ENCODE results near the gene PDE9A. TPM values are rescaled to one million over a fixed set of nuclear protein-coding genes. Genes with fewer than 3 reads are reported as not detected.
A peak's percentile ranks its signal among the peaks of the same experiment; 100 is the strongest.
"Not testable (repeated sequence)": the region's sequence is repeated elsewhere in the genome, so short reads cannot be mapped to it uniquely, and the experiment has no call there.

PDE9A gene
- total RNA-seq, 1 donor from 2014 or later, result 12.3 TPM

DNA sequence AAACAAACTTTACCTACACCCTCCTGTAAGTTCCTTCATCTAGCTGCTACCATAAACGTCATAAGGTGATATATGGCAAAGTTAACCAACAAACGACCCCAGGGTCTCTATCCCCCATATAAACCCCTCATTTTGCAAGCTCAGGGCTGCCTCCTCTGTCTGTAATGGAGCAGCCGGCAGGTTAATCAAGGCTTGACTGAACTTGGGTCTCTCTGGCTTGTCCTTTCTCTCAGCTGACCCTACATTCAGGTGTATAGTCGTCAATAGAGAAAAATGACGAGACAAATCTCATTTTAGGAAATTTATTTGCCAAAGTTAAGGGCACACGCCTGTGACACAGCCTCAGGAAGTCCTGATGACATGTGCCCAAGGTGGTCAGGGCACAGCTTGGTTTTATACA, 158.5 kb downstream of the PDE9A start:
- H3K9me3 Mint-ChIP-seq (ENCODE audit: unreplicated experiment), result peaks cover 3% of the 10 kb centered on the region
- no peaks in the 10 kb centered on the region for H3K36me3 Mint-ChIP-seq (ENCODE audit: unreplicated experiment)
- no peak overlapping the region for H3K4me3 Mint-ChIP-seq (ENCODE audit: unreplicated experiment)
- DNase-seq (ENCODE audit: extremely low spot score, unreplicated experiment), result peak; percentile 23
- TF ChIP-seq, protein P1, sequence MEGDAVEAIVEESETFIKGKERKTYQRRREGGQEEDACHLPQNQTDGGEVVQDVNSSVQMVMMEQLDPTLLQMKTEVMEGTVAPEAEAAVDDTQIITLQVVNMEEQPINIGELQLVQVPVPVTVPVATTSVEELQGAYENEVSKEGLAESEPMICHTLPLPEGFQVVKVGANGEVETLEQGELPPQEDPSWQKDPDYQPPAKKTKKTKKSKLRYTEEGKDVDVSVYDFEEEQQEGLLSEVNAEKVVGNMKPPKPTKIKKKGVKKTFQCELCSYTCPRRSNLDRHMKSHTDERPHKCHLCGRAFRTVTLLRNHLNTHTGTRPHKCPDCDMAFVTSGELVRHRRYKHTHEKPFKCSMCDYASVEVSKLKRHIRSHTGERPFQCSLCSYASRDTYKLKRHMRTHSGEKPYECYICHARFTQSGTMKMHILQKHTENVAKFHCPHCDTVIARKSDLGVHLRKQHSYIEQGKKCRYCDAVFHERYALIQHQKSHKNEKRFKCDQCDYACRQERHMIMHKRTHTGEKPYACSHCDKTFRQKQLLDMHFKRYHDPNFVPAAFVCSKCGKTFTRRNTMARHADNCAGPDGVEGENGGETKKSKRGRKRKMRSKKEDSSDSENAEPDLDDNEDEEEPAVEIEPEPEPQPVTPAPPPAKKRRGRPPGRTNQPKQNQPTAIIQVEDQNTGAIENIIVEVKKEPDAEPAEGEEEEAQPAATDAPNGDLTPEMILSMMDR (IDR thresholded peaks at IDR 0.05), result no peak
- no peaks in the 10 kb centered on the region for H3K4me1 Mint-ChIP-seq (ENCODE audit: unreplicated experiment)
- H3K27ac Mint-ChIP-seq (ENCODE audit: unreplicated experiment), result no peak overlapping the region
- H3K27me3 Mint-ChIP-seq (ENCODE audit: unreplicated experiment), result peaks cover 47% of the 10 kb centered on the region

DNA sequence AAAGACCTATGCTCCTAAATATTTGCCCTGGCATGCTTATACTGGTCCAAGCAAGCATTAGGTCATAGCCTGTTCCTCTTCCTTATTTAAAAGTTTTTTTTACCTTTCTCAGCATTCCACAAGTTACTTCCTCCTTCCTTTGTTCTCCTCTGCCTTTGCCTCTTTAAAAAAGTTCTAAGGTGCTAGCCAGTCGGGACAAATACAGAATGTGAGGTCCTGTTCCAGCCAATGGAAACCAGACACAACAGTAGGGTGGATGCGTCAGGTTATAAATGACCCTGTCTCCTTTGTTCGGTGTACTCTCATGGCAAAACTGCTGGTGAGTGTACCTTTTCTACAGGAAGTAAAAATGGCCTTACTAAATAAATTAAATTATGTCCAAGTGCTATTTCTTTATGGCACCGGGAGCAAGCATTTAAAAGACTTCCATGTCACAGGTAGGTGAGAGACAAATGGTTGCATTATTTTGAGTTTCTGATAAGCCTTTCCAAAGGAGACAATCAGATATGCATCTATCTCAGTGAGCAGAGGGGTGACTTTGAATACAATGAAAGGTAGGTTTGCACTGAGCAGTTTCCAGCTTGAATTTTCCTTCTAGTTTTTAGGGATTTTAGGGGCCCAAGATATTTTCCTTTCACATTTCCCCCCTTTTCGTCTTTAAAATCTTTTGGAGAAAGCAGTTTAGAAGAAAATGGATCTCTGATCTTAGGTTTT, 159.3 kb downstream of the PDE9A start:
- H3K9me3 Mint-ChIP-seq (ENCODE audit: unreplicated experiment); H3K4me1 Mint-ChIP-seq (ENCODE audit: unreplicated experiment); H3K27ac Mint-ChIP-seq (ENCODE audit: unreplicated experiment); H3K36me3 Mint-ChIP-seq (ENCODE audit: unreplicated experiment); H3K4me3 Mint-ChIP-seq (ENCODE audit: unreplicated experiment): not testable (repeated sequence)
- peak; percentile 21 for DNase-seq (ENCODE audit: extremely low spot score, unreplicated experiment)
- peaks cover 44% of the 10 kb centered on the region for H3K27me3 Mint-ChIP-seq (ENCODE audit: unreplicated experiment)

DNA sequence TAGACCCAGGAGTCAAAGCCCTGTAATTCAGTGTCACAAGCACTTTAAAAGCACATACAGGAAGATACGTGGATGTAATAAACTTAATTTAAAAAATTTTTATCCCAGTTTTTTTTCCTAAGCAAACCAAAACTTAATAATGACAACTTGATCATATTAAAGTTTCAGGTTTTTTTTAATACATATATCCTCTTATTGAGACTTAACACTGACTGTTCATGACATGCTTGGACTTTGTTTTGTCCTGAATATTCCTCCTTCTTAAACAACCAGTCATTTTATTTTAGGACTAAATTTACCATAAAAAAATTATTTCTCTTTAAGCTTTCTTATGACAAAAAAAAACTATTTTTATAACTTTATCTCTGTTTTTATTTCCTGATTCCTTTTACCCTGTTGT, 161.8 kb downstream of the PDE9A start:
- Mint-ChIP-seq H3K4me3 (ENCODE audit: unreplicated experiment) (no peak overlapping the region), H3K27ac (ENCODE audit: unreplicated experiment) (no peak overlapping the region), H3K4me1 (ENCODE audit: unreplicated experiment) (no peaks in the 10 kb centered on the region), H3K9me3 (ENCODE audit: unreplicated experiment) (peaks cover 3% of the 10 kb centered on the region), H3K27me3 (ENCODE audit: unreplicated experiment) (peaks cover 31% of the 10 kb centered on the region), H3K36me3 (ENCODE audit: unreplicated experiment) (no peaks in the 10 kb centered on the region)
- no peak for DNase-seq (ENCODE audit: extremely low spot score, unreplicated experiment)
- TF ChIP-seq, protein P1 (IDR thresholded peaks at IDR 0.05), result no peak

DNA sequence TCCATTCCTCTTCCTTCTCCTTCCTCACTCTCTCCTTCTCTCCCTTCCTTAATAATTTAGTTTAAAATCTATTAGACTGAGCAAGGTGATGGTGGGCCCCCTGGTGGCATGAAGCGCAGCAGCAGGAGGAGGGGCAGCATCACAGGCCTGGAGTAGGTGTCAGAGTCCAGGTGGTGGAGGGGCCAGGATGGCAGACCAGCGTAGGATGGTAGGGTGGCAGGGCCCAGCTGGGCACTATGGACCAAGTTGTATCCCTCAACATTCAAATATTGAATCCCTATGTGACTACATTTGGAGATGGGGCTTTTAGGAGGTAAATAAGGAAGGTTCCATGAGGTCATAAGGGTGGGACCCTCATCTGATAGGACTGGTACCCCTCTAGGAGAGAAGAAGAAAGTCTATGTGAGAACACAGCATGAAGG, 164.9 kb downstream of the PDE9A start:
- peaks cover 3% of the 10 kb centered on the region for H3K9me3 Mint-ChIP-seq (ENCODE audit: unreplicated experiment)
- H3K4me3 Mint-ChIP-seq (ENCODE audit: unreplicated experiment), result no peak overlapping the region
- no peak overlapping the region for H3K27ac Mint-ChIP-seq (ENCODE audit: unreplicated experiment)
- H3K36me3 Mint-ChIP-seq (ENCODE audit: unreplicated experiment), result no peaks in the 10 kb centered on the region
- peaks cover 12% of the 10 kb centered on the region for H3K27me3 Mint-ChIP-seq (ENCODE audit: unreplicated experiment)
- DNase-seq (ENCODE audit: extremely low spot score, unreplicated experiment), result peak; percentile 86
- TF ChIP-seq, protein P1 (IDR thresholded peaks at IDR 0.05), result peak; percentile 89
- no peaks in the 10 kb centered on the region for H3K4me1 Mint-ChIP-seq (ENCODE audit: unreplicated experiment)

DNA sequence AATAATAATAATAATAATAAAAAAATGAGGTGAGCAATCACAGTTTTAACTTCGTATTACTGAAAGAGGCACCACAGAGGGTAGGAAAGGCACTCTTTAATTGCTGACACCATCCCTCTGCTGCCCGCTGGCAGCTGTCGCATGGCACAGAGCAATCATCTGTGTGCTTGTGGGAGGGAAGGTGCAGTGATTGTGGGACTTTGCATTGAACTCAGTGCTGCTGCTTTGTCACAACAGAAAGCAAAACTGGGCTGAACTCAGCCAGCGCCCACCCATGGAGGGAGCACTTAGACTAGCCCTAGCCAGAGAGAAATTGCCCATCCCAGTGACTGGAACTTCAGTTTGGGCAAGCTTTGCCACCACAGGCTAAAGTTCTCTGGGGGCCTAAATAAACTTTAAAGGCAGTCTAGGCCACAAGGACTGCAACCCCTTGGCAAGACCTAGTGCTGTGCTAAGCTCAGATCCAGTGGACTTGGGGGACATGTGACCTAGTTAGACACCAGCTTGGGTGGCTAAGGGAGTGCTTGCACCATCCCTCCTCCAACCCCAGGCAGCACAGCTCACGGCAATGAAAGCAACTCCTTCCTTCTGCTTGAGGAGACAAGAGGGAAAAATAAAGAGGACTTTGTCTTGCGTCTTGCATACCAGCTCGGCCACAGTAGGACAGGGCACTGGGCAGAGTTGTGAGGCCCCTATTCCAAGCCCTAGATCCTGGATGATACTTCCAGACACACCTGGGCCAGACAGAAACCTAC, 166.6 kb downstream of the PDE9A start:
- peak; percentile 62 for DNase-seq (ENCODE audit: extremely low spot score, unreplicated experiment)
- H3K4me1 Mint-ChIP-seq (ENCODE audit: unreplicated experiment), result no peaks in the 10 kb centered on the region
- H3K27me3 Mint-ChIP-seq (ENCODE audit: unreplicated experiment), result peaks cover 17% of the 10 kb centered on the region
- H3K9me3 Mint-ChIP-seq (ENCODE audit: unreplicated experiment), result peaks cover 1% of the 10 kb centered on the region
- TF ChIP-seq, protein P1 (IDR thresholded peaks at IDR 0.05), result no peak
- no peaks in the 10 kb centered on the region for H3K36me3 Mint-ChIP-seq (ENCODE audit: unreplicated experiment)
- H3K27ac Mint-ChIP-seq (ENCODE audit: unreplicated experiment), result no peak overlapping the region
- no peak overlapping the region for H3K4me3 Mint-ChIP-seq (ENCODE audit: unreplicated experiment)
